HUES6 (cell line): Measurements from ENCODE around the gene TSPY1.
"Not testable (repeated sequence)": the region's sequence is repeated elsewhere in the genome, so short reads cannot be mapped to it uniquely, and the experiment has no call there.

Experiments used
- H3K27ac ChIP-seq: 2 replicates; pipeline ENCODE4 v1.7.0; 2013; ENCODE audit warnings: low read depth, mild to moderate bottlenecking, low read length, inconsistent platforms
- H3K27me3 ChIP-seq: 2 replicates; pipeline ENCODE4 v1.6.1; 2013; ENCODE audit warnings: low read length; ENCODE audit not compliant: control insufficient read depth, insufficient read depth
- H3K36me3 ChIP-seq: 2 replicates; pipeline ENCODE4 v1.6.1; 2013; ENCODE audit warnings: low read length; ENCODE audit not compliant: control insufficient read depth, insufficient read depth
- H3K4me1 ChIP-seq: 2 replicates; pipeline ENCODE4 v1.6.1; 2013; ENCODE audit warnings: low read length; ENCODE audit not compliant: control insufficient read depth, insufficient read depth
- H3K4me3 ChIP-seq: 2 replicates; pipeline ENCODE4 v1.5.1; 2013; ENCODE audit warnings: low read depth, low read length
- H3K9ac ChIP-seq: one replicate; pipeline ENCODE4 v1.6.1; 2013; ENCODE audit warnings: mild to moderate bottlenecking, low read length
- H3K9me3 ChIP-seq: 2 replicates; pipeline ENCODE4 v1.6.1; 2013; ENCODE audit warnings: low read depth, low read length; ENCODE audit not compliant: control insufficient read depth, insufficient read depth

The TSPY1 gene

GRCh38 chrY:9466655-9467054 is at the start of gene TSPY1:
Gene TSPY1 (plus strand): TSS chrY:9466955. CDS start chrY:9467001, 46 bp downstream.
- H3K27ac ChIP-seq, H3K9me3 ChIP-seq, H3K9ac ChIP-seq, H3K4me3 ChIP-seq, H3K4me1 ChIP-seq, H3K36me3 ChIP-seq, H3K27me3 ChIP-seq: not testable (repeated sequence)

- not testable (repeated sequence) for H3K4me1 ChIP-seq, H3K9me3 ChIP-seq, H3K27me3 ChIP-seq, H3K36me3 ChIP-seq, H3K9ac ChIP-seq, H3K27ac ChIP-seq, H3K4me3 ChIP-seq
Measured at GRCh38 chrY:9486967-9487366, 20.2 kb downstream of the TSPY1 start, which contains the start of gene TSPY9. Gene TSPY9 (plus strand): TSS chrY:9487267. CDS start chrY:9487313, 46 bp downstream.

- not testable (repeated sequence) for H3K27ac ChIP-seq, H3K27me3 ChIP-seq, H3K9me3 ChIP-seq, H3K4me3 ChIP-seq, H3K9ac ChIP-seq, H3K36me3 ChIP-seq, H3K4me1 ChIP-seq
Measured at GRCh38 chrY:9504396-9504795, 37.6 kb downstream of the TSPY1 start.

GRCh38 chrY:9516287-9516686 is 49.5 kb downstream of the TSPY1 start:
- H3K27ac ChIP-seq, H3K9me3 ChIP-seq, H3K9ac ChIP-seq, H3K4me3 ChIP-seq, H3K27me3 ChIP-seq, H3K4me1 ChIP-seq, H3K36me3 ChIP-seq: not testable (repeated sequence)
